Tibial nerve (tissue), 4 donors: ENCODE measurements around the gene PAMR1.

ENCODE experiments used
- CTCF ChIP-seq, 5 experiments: fragments of 200-600 bp in 3 of 5; fragments of 450-650 bp in 2 of 5; sonication (generic) in 3 of 5; IDR thresholded peaks; one replicate each; pipeline ENCODE4 v1.5.1; 2016 to 2019; ENCODE audit warnings: antibody characterized with exemption in 5 of 5, mild to moderate bottlenecking in 3 of 5, moderate library complexity in 2 of 5
- EP300 ChIP-seq, 2 donors: sonication (generic); formaldehyde crosslinking; IDR thresholded peaks; one replicate each; pipeline ENCODE4 v1.6.1; 2017; ENCODE audit warnings: antibody characterized with exemption in 2 of 2, mild to moderate bottlenecking in 1 of 2
- POLR2A ChIP-seq, 2 donors: fragments of 450-650 bp; IDR thresholded peaks; one replicate each; pipeline ENCODE4 v1.6.1; 2017; ENCODE audit warnings: antibody characterized with exemption in 2 of 2, mild to moderate bottlenecking in 2 of 2, moderate library complexity in 2 of 2

- no peak for TF ChIP-seq EP300 (IDR thresholded peaks at IDR 0.05)
- TF ChIP-seq CTCF (IDR thresholded peaks at IDR 0.05): no peak
- no peak for TF ChIP-seq POLR2A (IDR thresholded peaks at IDR 0.05)
Observed at GRCh38 chr11:35543481-35543880, 18.1 kb upstream of the PAMR1 start.
